B cell (primary cell): ENCODE results near the gene OR10G6. TPM values are rescaled to one million over a fixed set of nuclear protein-coding genes. Genes with fewer than 3 reads are reported as not detected.

ENCODE experiments used
- ATAC-seq: fragments of 200-7000 bp; cut with Tn5 transposase; one replicate; pipeline ENCODE4 v1.10.0; 2021; ENCODE audit warnings: low read depth, mild to moderate bottlenecking, moderate number of reproducible peaks, moderate library complexity
- CTCF ChIA-PET: fragments of 350-600 bp; sonication (Branson Sonifier 250); formaldehyde crosslinking; loops from one replicate; lab custom pipeline; 2021; ENCODE audit warnings: antibody characterized with exemption, inconsistent platforms; lab: Charles Lee
- POLR2A ChIA-PET: fragments of 350-600 bp; sonication (Branson Sonifier 250); formaldehyde crosslinking; loops from one replicate; lab custom pipeline; 2021; ENCODE audit warnings: antibody characterized with exemption; lab: Charles Lee
- DNase-seq: peaks from one replicate; pipeline ENCODE4 v3.0.0; 2013
- H2AFZ ChIP-seq: 2 replicates; pipeline ENCODE4 v1.6.1; 2012; ENCODE audit warnings: mild to moderate bottlenecking, low read depth, low read length; ENCODE audit not compliant: insufficient read depth, poor library complexity, severe bottlenecking
- H3K27ac ChIP-seq, 2 donors: 1 replicate in 1 of 2; 2 replicates in 1 of 2; pipeline ENCODE4 v1.5.1; 2012 to 2013; ENCODE audit warnings: low read length in 2 of 2, mild to moderate bottlenecking in 2 of 2, moderate library complexity in 1 of 2
- H3K27me3 ChIP-seq, 4 experiments: fragments of 200-600 bp in 1 of 4; sonication (generic) in 1 of 4; replicated peaks in 1 of 4; 1 replicate in 2 of 4; 2 replicates in 2 of 4; pipeline versions ENCODE4 v1.6.1 to v1.7.0; 2013 to 2016; ENCODE audit warnings: low read length in 3 of 4, mild to moderate bottlenecking in 2 of 4, mixed read lengths in 1 of 4, moderate library complexity in 1 of 4; ENCODE audit not compliant: insufficient read depth in 4 of 4, control insufficient read depth in 3 of 4; ENCODE audit errors: control extremely low read depth in 1 of 4
- H3K36me3 ChIP-seq, 2 experiments: replicated peaks in 1 of 2; 1 replicate in 1 of 2; 2 replicates in 1 of 2; pipeline versions ENCODE4 v1.6.1 to v1.7.1; 2013; ENCODE audit warnings: low read length in 1 of 2; ENCODE audit not compliant: insufficient read depth in 2 of 2, control insufficient read depth in 1 of 2; ENCODE audit errors: control extremely low read depth in 1 of 2, extremely low read depth in 1 of 2
- H3K4me1 ChIP-seq, 2 donors: fragments of 200-600 bp in 1 of 2; sonication (generic) in 1 of 2; 1 replicate in 1 of 2; 2 replicates in 1 of 2; pipeline versions ENCODE4 v1.5.1 to v1.6.1; 2013 to 2017; ENCODE audit warnings: low read length in 2 of 2; ENCODE audit not compliant: control insufficient read depth in 2 of 2, insufficient read depth in 2 of 2
- H3K4me2 ChIP-seq: replicated peaks from 2 replicates; pipeline ENCODE3; 2012; ENCODE audit warnings: mild to moderate bottlenecking, low read depth, low read length; ENCODE audit not compliant: poor library complexity, severe bottlenecking
- H3K4me3 ChIP-seq, 5 experiments: fragments of 200-600 bp in 1 of 5; sonication (generic) in 1 of 5; 1 replicate in 3 of 5; 2 replicates in 2 of 5; pipeline versions ENCODE4 v1.5.1 to v1.7.0; 2011 to 2016; ENCODE audit warnings: low read length in 4 of 5, mild to moderate bottlenecking in 4 of 5, low read depth in 2 of 5, control low read depth in 1 of 5, moderate library complexity in 1 of 5; ENCODE audit not compliant: insufficient read depth in 1 of 5; ENCODE audit errors: control extremely low read depth in 1 of 5, extremely low read depth in 1 of 5
- H3K79me2 ChIP-seq: fragments of 200-600 bp; sonication (generic); one replicate; pipeline ENCODE4 v1.6.0; 2016; ENCODE audit warnings: low read length; ENCODE audit not compliant: control insufficient read depth, insufficient read depth
- H3K9ac ChIP-seq: fragments of 200-600 bp; sonication (generic); 2 replicates; pipeline ENCODE4 v1.6.1; 2017; ENCODE audit warnings: mild to moderate bottlenecking, low read length, moderate library complexity
- H3K9me3 ChIP-seq, 3 donors: one replicate each; pipeline versions ENCODE4 v1.6.1 to v1.7.1; 2013; ENCODE audit warnings: low read length in 2 of 3; ENCODE audit not compliant: control insufficient read depth in 2 of 3, insufficient read depth in 1 of 3; ENCODE audit errors: control extremely low read depth in 1 of 3
- H4K20me1 ChIP-seq: 2 replicates; pipeline ENCODE4 v1.6.0; 2012; ENCODE audit warnings: mild to moderate bottlenecking, low read length; ENCODE audit not compliant: insufficient read depth, control insufficient read depth, poor library complexity, severe bottlenecking
- H3K27ac Mint-ChIP-seq: one replicate; pipeline ENCODE4 v1.8.0; 2021; ENCODE audit warnings: mixed read lengths
- H3K27me3 Mint-ChIP-seq: one replicate; pipeline ENCODE4 v1.8.0; 2021; ENCODE audit warnings: mixed read lengths
- H3K4me1 Mint-ChIP-seq: one replicate; pipeline ENCODE4 v1.8.0; 2021; ENCODE audit warnings: mixed read lengths
- H3K4me3 Mint-ChIP-seq: one replicate; pipeline ENCODE4 v1.8.0; 2021; ENCODE audit warnings: mixed read lengths
- H3K9me3 Mint-ChIP-seq: one replicate; pipeline ENCODE4 v1.8.0; 2022; ENCODE audit warnings: mixed read lengths; ENCODE audit not compliant: insufficient read depth
- CTCF ChIP-seq: fragments of 200-600 bp; IDR thresholded peaks from one replicate; pipeline ENCODE4 v1.8.0; 2022; ENCODE audit warnings: antibody characterized with exemption, mild to moderate bottlenecking
- EZH2 ChIP-seq: IDR thresholded peaks from 2 replicates; pipeline ENCODE4 v1.6.1; 2012; ENCODE audit warnings: borderline replicate concordance, low read depth, mild to moderate bottlenecking, moderate library complexity, low read length; ENCODE audit not compliant: insufficient read depth, poor library complexity, severe bottlenecking
- WGBS: methylation state at CpG from one replicate; pipeline ENCODE4 v1.1.5; 2013; ENCODE audit warnings: missing lambda C conversion rate; ENCODE audit not compliant: insufficient coverage; 5-methylcytosine and 5-hydroxymethylcytosine counted together
- intact Hi-C: fragments of 100-400 bp; cut with micrococcal nuclease; formaldehyde crosslinking; loops from one replicate; pipeline ENCODE4 v1.10.0; 2022
- polyA plus RNA-seq: library from polyadenylated mRNA; depleted of rRNA; stranded (reverse); fragments of >200 nt; gene quantifications from 2 replicates; pipeline ENCODE4 v1.2.3, GENCODE V29; 2012
- total RNA-seq, 2 donors: library from RNA; stranded (reverse); fragments of 120-200 nt in 1 of 2; gene quantifications; 1 replicate in 1 of 2; 2 replicates in 1 of 2; pipeline versions ENCODE4 v1.2.3 to v1.2.4, GENCODE V29; 2013 to 2022

Gene OR10G6
- total and polyA plus RNA-seq, 2 donors (not counting 1 experiment from before 2014, with no cell fraction given), result not detected

- H3K4me3 ChIP-seq, result no peak within 1 kb of the TSS
- no peaks in the 10 kb centered on the region for H4K20me1 ChIP-seq
- ATAC-seq, result no peak
- H3K9me3 Mint-ChIP-seq, result no peaks in the 10 kb centered on the region
- no CpG with 5 or more reads among the region's 1 CpG for WGBS
- H3K27ac Mint-ChIP-seq, result no peak within 1 kb of the TSS
- no peak within 1 kb of the TSS for H3K27ac ChIP-seq
- H3K4me1 Mint-ChIP-seq, result no peaks in the 10 kb centered on the region
- no peak within 1 kb of the TSS for H2AFZ ChIP-seq
- H3K27me3 ChIP-seq, result peaks cover 0 to 1% (median 0%) of the 10 kb centered on the region in 4 experiments
- intact Hi-C loops, result no loop called here
- no peak within 1 kb of the TSS for H3K4me3 Mint-ChIP-seq
- H3K36me3 ChIP-seq, result no peaks in the 10 kb centered on the region
- no peak within 1 kb of the TSS for H3K4me2 ChIP-seq
- no peak for DNase-seq
- no peak for TF ChIP-seq CTCF
- no peak for TF ChIP-seq EZH2
- H3K9me3 ChIP-seq, result peaks cover 0 to 1% (median 0%) of the 10 kb centered on the region in 3 donors
- POLR2A ChIA-PET, result no interaction called here
- H3K4me1 ChIP-seq, result no peaks in the 10 kb centered on the region
- no peaks in the 10 kb centered on the region for H3K79me2 ChIP-seq
- H3K27me3 Mint-ChIP-seq, result peaks cover 5% of the 10 kb centered on the region
- CTCF ChIA-PET, result no interaction called here
- no peak within 1 kb of the TSS for H3K9ac ChIP-seq
These were observed 46.3 kb upstream of the OR10G6 start, which contains the start of gene OR10G7 for GRCh38 chr11:124041254-124041653. TSS of gene OR10G7 (minus strand) at chr11:124041325. CDS start at chr11:124039001, 2,324 bp downstream.

GRCh38 chr11:124039557-124039956 is 44.6 kb upstream of the OR10G6 start:
- H3K27me3 ChIP-seq, result no peaks in the 10 kb centered on the region
- H3K27me3 Mint-ChIP-seq, result peaks cover 11% of the 10 kb centered on the region
- ChIA-PET POLR2A (no interaction called here), CTCF (no interaction called here)
- H3K27ac Mint-ChIP-seq, result no peak overlapping the region
- no peaks in the 10 kb centered on the region for H4K20me1 ChIP-seq
- H3K9ac ChIP-seq, result no peak overlapping the region
- H3K4me1 ChIP-seq, result no peaks in the 10 kb centered on the region
- intact Hi-C loops, result no loop called here
- no peak overlapping the region for H3K4me3 ChIP-seq
- no peak for DNase-seq
- no peak for ATAC-seq
- H2AFZ ChIP-seq, result no peak overlapping the region
- no peaks in the 10 kb centered on the region for H3K36me3 ChIP-seq
- 98% methylated on average over 9 of the region's 9 CpGs for WGBS
- no peak overlapping the region for H3K4me3 Mint-ChIP-seq
- H3K9me3 ChIP-seq, result peaks cover 0 to 1% (median 0%) of the 10 kb centered on the region in 3 donors
- no peaks in the 10 kb centered on the region for H3K79me2 ChIP-seq
- TF ChIP-seq CTCF, result no peak
- no peak for TF ChIP-seq EZH2
- no peaks in the 10 kb centered on the region for H3K4me1 Mint-ChIP-seq
- no peak overlapping the region for H3K27ac ChIP-seq
- no peaks in the 10 kb centered on the region for H3K9me3 Mint-ChIP-seq
- H3K4me2 ChIP-seq, result no peak overlapping the region
